K562 (cell line): ENCODE results near the gene RBM27. TPM values are rescaled to one million over a fixed set of nuclear protein-coding genes. Genes with fewer than 3 reads are reported as not detected.

Experiments used
- ATAC-seq: fragments of 200-7000 bp; cut with Tn5 transposase; 3 replicates; pipeline ENCODE4 v1.9.1; 2020; ENCODE audit warnings: moderate library complexity
- BruUV-seq: library from RNA; stranded (reverse); fragments of 400-500 nt; replicated peaks from 2 replicates; lab custom pipeline; 2021; lab: Mats Ljungman, UMichigan
- CTCF ChIA-PET: fragments of 300-600 bp; formaldehyde crosslinking; extraction: SDS; loops from one replicate; lab custom pipeline; 2021; ENCODE audit warnings: low intra/inter-chr PET ratio; lab: Yijun Ruan, JAX
- POLR2A ChIA-PET: fragments of 300-600, 350-650 bp; sonication (Branson Sonifier 250); formaldehyde crosslinking; extraction: SDS; loops from one replicate; lab custom pipeline; 2021; ENCODE audit warnings: antibody characterized with exemption, inconsistent platforms; lab: Yijun Ruan, JAX
- DNase-seq, 4 experiments: peaks; one replicate each; pipeline versions ENCODE4 v3.0.0 to v3.0.0-alpha.2; 2011 to 2018; ENCODE audit warnings: low spot score in 3 of 4, mixed read lengths in 3 of 4; ENCODE audit errors: extremely low read depth in 1 of 4
- FAIRE-seq: peaks from 2 replicates; lab custom pipeline; 2011; peaks lifted over from hg19 to GRCh38; lab: Jason Lieb, UNC
- H2AFZ ChIP-seq: 2 replicates; pipeline ENCODE4 v1.6.0; 2011; ENCODE audit warnings: low read depth, low read length, control low read depth, inconsistent platforms
- H3K27ac ChIP-seq: fragments of 200-600 bp; 3 replicates; pipeline ENCODE4 v1.8.0; 2011; ENCODE audit warnings: low read depth, mild to moderate bottlenecking, control low read depth, inconsistent platforms, low read length, moderate library complexity, mixed read lengths; ENCODE audit errors: extremely low read depth
- H3K27me3 ChIP-seq, 2 experiments: fragments of 300-600 bp in 1 of 2; 2 replicates in 1 of 2; 3 replicates in 1 of 2; pipeline versions ENCODE4 v1.6.0 to v1.8.0; 2011; ENCODE audit warnings: inconsistent platforms in 2 of 2, low read length in 2 of 2, mild to moderate bottlenecking in 1 of 2, mixed read lengths in 1 of 2, moderate library complexity in 1 of 2; ENCODE audit not compliant: control insufficient read depth in 2 of 2, insufficient read depth in 2 of 2
- H3K36me3 ChIP-seq: fragments of 300-600 bp; 3 replicates; pipeline ENCODE4 v1.8.0; 2011; ENCODE audit warnings: mild to moderate bottlenecking, low read length, inconsistent platforms; ENCODE audit not compliant: control insufficient read depth, insufficient read depth
- H3K4me1 ChIP-seq, 2 experiments: fragments of 200-600 bp in 1 of 2; replicated peaks in 1 of 2; 2 replicates in 1 of 2; 3 replicates in 1 of 2; pipeline versions ENCODE4 v1.5.1 to v1.8.0; 2011; ENCODE audit warnings: inconsistent platforms in 2 of 2, low read length in 2 of 2, mild to moderate bottlenecking in 1 of 2, mixed read lengths in 1 of 2, moderate library complexity in 1 of 2; ENCODE audit not compliant: control insufficient read depth in 2 of 2, insufficient read depth in 2 of 2
- H3K4me2 ChIP-seq: 2 replicates; pipeline ENCODE4 v1.6.1; 2011; ENCODE audit warnings: low read length, control low read depth, inconsistent platforms, mixed read lengths; ENCODE audit not compliant: insufficient read depth
- H3K4me3 ChIP-seq: fragments of 200-600 bp; sonication (generic), shearing (Covaris generic); 2 replicates; pipeline ENCODE4 v1.5.1; 2016; ENCODE audit warnings: control low read depth, inconsistent platforms
- H3K79me2 ChIP-seq: fragments of 200-600 bp; 3 replicates; pipeline ENCODE4 v1.8.0; 2011; ENCODE audit warnings: low read length, inconsistent platforms; ENCODE audit not compliant: control insufficient read depth, insufficient read depth
- H3K9ac ChIP-seq, 2 experiments: 2 replicates each; pipeline versions ENCODE4 v1.6.0 to v1.6.1; 2011; ENCODE audit warnings: low read depth in 2 of 2, low read length in 2 of 2, control low read depth in 1 of 2, inconsistent platforms in 1 of 2, mild to moderate bottlenecking in 1 of 2, mixed read lengths in 1 of 2; ENCODE audit not compliant: insufficient read depth in 1 of 2
- H3K9me1 ChIP-seq: one replicate; pipeline ENCODE4 v1.6.0; 2011; ENCODE audit warnings: inconsistent platforms, mild to moderate bottlenecking, low read length, moderate library complexity; ENCODE audit not compliant: control insufficient read depth, insufficient read depth
- H3K9me3 ChIP-seq: replicated peaks from 2 replicates; pipeline ENCODE4 v1.5.1; 2011; ENCODE audit warnings: low read depth, low read length, inconsistent platforms; ENCODE audit not compliant: control insufficient read depth, insufficient read depth
- H4K20me1 ChIP-seq: replicated peaks from 2 replicates; pipeline ENCODE4 v1.6.1; 2011; ENCODE audit warnings: low read length, inconsistent platforms, mixed read lengths; ENCODE audit not compliant: control insufficient read depth, insufficient read depth
- CCAR2 ChIP-seq: fragments of 200-400 bp; formaldehyde crosslinking; IDR thresholded peaks from 2 replicates; pipeline ENCODE4 v1.6.1; 2017; ENCODE audit warnings: mild to moderate bottlenecking, low read depth, low read length
- HMG20B ChIP-seq: fragments of 250-450 bp; sonication (Bioruptor Pico); IDR thresholded peaks from 2 replicates; pipeline ENCODE4 v1.5.0; 2021; ENCODE audit warnings: mild to moderate bottlenecking
- NCOA6 ChIP-seq: fragments of 450-650 bp; IDR thresholded peaks from 2 replicates; pipeline ENCODE4 v1.6.1; 2017; ENCODE audit warnings: mild to moderate bottlenecking
- RB1 ChIP-seq: fragments of 450-650 bp; IDR thresholded peaks from 2 replicates; pipeline ENCODE4 v1.6.1; 2017; ENCODE audit warnings: low read depth, mild to moderate bottlenecking
- RBBP5 ChIP-seq: fragments of 200-600 bp; sonication (generic); IDR thresholded peaks from 2 replicates; pipeline ENCODE4 v1.6.1; 2012; ENCODE audit warnings: borderline replicate concordance, mild to moderate bottlenecking, low read length, control low read depth, inconsistent platforms; ENCODE audit not compliant: insufficient read depth, poor library complexity, severe bottlenecking
- TCF3 ChIP-seq: sonication (generic); formaldehyde crosslinking; IDR thresholded peaks from 2 replicates; pipeline ENCODE4 v1.4.0; 2020; ENCODE audit warnings: mild to moderate bottlenecking, missing genetic modification reagents
- USF2 ChIP-seq: sonication (generic); formaldehyde crosslinking; IDR thresholded peaks from 2 replicates; pipeline ENCODE4 v1.5.0; 2020; ENCODE audit warnings: missing genetic modification reagents
- ZBTB26 ChIP-seq: fragments of 450-650 bp; formaldehyde crosslinking; IDR thresholded peaks from 2 replicates; pipeline ENCODE4 v1.4.0; 2022; ENCODE audit warnings: missing genetic modification characterization
- ZNF354B ChIP-seq: fragments of 250-450 bp; sonication (Bioruptor Pico); IDR thresholded peaks from 2 replicates; pipeline ENCODE4 v1.4.0; 2020
- ZNF668 ChIP-seq: fragments of 250-450 bp; sonication (Bioruptor Pico); IDR thresholded peaks from 2 replicates; pipeline ENCODE4 v1.8.0; 2022; ENCODE audit warnings: mild to moderate bottlenecking, inconsistent platforms
- WGBS: fragments of 100-300 bp; shearing (Covaris generic); methylation state at CpG from one replicate; pipeline ENCODE4 v1.1.6; 2016; ENCODE audit warnings: low coverage, mixed read lengths; ENCODE audit not compliant: insufficient coverage; ENCODE audit errors: missing lambda C conversion rate; 5-methylcytosine and 5-hydroxymethylcytosine counted together
- in situ Hi-C: fragments of 300-500 bp; cut with MboI; formaldehyde crosslinking; loops from 4 replicates; pipeline ENCODE4 v1.15.0; 2018; ENCODE audit warnings: inconsistent platforms, mixed read lengths
- intact Hi-C: fragments of 100-400 bp; cut with micrococcal nuclease; formaldehyde crosslinking; loops from 2 replicates; pipeline ENCODE4 v1.14.2; 2022
- polyA plus RNA-seq, 8 experiments: library from polyadenylated mRNA; depleted of rRNA in 4 of 8; stranded (reverse) in 5 of 8; unstranded in 3 of 8; fragments of >200 nt; fragmentation: Nextera tagmentation in 2 of 8; fragmentation: Illumina TruSeq in 1 of 8; extraction: Ambion mirVana in 2 of 8; extraction: Trizol in 1 of 8; gene quantifications; 2 replicates each; pipeline versions ENCODE4 v1.2.1 to v1.2.3, GENCODE V29; 2011 to 2014; ENCODE audit warnings: inconsistent platforms in 1 of 8, missing spikeins in 1 of 8
- total RNA-seq, 7 experiments: library from RNA; depleted of rRNA in 6 of 7; stranded (reverse); fragments of >200 nt in 6 of 7; fragmentation: Illumina TruSeq in 2 of 7; extraction: Trizol in 2 of 7; gene quantifications; 2 replicates each; pipeline versions ENCODE4 v1.2.1 to v1.2.3, GENCODE V29; 2011 to 2021; ENCODE audit warnings: low replicate concordance in 1 of 7
- TF ChIP-seq, protein P1 (sequence below): fragments of 250-450 bp; sonication (Bioruptor Pico); IDR thresholded peaks from 2 replicates; pipeline ENCODE4 v1.4.0; 2020; ENCODE audit warnings: borderline replicate concordance

RBM27 gene
- total and polyA plus RNA-seq, 9 of the 15 experiments (the other 6 are each of a cell fraction or from before 2014, with no cell fraction given) = 5.3 to 45.4 (median 29.1) TPM

DNA sequence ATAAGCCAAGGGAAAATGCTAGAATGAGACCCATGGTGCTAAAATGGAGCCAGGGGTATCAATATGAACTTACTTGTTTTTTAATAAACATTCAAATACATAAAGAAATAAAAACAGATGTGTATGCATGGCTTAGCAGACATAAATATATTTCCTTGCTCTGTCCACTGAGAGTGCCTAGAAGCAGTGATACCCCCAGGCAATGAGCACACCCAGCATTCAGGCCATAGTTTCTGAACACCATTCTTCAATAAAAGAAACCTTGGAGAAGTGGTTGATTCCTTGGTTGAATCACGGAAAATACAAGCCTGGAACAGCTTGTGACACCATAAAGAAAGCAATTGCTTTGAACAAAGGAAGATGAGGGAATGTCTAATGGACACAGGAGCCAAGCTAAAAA lies 37.5 kb upstream of the RBM27 start:
- Histone ChIP-seq H3K9ac (no peak overlapping the region), H3K9me1 (no peaks in the 10 kb centered on the region), H2AFZ (no peak overlapping the region), H3K79me2 (peaks cover 30% of the 10 kb centered on the region), H3K36me3 (peaks cover 91% of the 10 kb centered on the region), H3K27ac (no peak overlapping the region), H3K27me3 (no peaks in the 10 kb centered on the region), H4K20me1 (no peaks in the 10 kb centered on the region)
- intact Hi-C loops = loop anchor here (5.0 to 10.0 kb wide), 3 partner anchors 39 to 259 kb away; no protein-coding TSS in a partner anchor
- POLR2A ChIA-PET = interaction anchor here (0.6 to 2.1 kb wide), 4 partner anchors 7 to 30 kb away, joined by 3 to 5 read pairs (median 3); no protein-coding TSS in a partner anchor
- FAIRE-seq (no peak), ATAC-seq (no peak)
- no TSS peak for BruUV-seq
- CTCF ChIA-PET = no interaction called here
- 89% methylated on average over 1 of the region's 1 CpG for WGBS
- no peak for TF ChIP-seq USF2
- no peak for TF ChIP-seq HMG20B (CRISPR knock-in tag)
- TF ChIP-seq ZNF354B (CRISPR knock-in tag) = no peak
- TF ChIP-seq, all 486 proteins: peak for 0
- no peak for DNase-seq
- Histone ChIP-seq H3K4me1 (no peaks in the 10 kb centered on the region), H3K9me3 (no peaks in the 10 kb centered on the region), H3K4me3 (no peak overlapping the region), H3K4me2 (no peak overlapping the region)
- in situ Hi-C loops = no loop called here

DNA sequence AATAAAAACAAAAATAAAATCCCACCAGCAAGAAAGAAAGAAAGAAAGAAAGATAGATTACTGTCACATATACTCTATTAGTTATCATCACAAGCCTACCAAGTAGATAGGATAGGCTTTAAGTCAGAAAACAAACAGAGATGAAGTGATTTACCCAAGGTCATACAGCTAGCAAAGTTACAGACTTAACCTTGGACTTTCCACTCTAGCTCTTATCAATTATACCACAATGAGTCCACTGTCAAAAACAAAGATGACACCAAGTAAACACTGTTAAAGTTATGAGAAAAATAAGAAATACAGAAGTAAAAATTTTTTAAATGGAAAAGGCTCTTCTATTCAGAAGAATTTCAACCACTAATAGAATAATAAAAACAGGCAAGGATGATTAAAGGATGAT lies 34.3 kb upstream of the RBM27 start:
- CTCF ChIA-PET = no interaction called here
- peaks cover 41% of the 10 kb centered on the region for H3K79me2 ChIP-seq
- H3K4me2 ChIP-seq = no peak overlapping the region
- H3K27ac ChIP-seq = no peak overlapping the region
- no peak overlapping the region for H2AFZ ChIP-seq
- ATAC-seq = no peak
- no peaks in the 10 kb centered on the region for H3K4me1 ChIP-seq
- BruUV-seq = no TSS peak
- DNase-seq = no peak
- POLR2A ChIA-PET = no interaction called here
- H4K20me1 ChIP-seq = no peaks in the 10 kb centered on the region
- H3K9me1 ChIP-seq = no peaks in the 10 kb centered on the region
- no peak overlapping the region for H3K4me3 ChIP-seq
- FAIRE-seq = no peak
- in situ Hi-C loops (no loop called here), intact Hi-C loops (loop anchor here (5.0 to 10.0 kb wide), 3 partner anchors 42 to 256 kb away; no protein-coding TSS in a partner anchor)
- TF ChIP-seq ZNF668 (CRISPR knock-in tag) (no peak), CCAR2 (no peak), TCF3 (CRISPR knock-in tag) (no peak), ZBTB26 (no peak), RB1 (no peak), RBBP5 (no peak), NCOA6 (no peak)
- TF ChIP-seq, protein P1, sequence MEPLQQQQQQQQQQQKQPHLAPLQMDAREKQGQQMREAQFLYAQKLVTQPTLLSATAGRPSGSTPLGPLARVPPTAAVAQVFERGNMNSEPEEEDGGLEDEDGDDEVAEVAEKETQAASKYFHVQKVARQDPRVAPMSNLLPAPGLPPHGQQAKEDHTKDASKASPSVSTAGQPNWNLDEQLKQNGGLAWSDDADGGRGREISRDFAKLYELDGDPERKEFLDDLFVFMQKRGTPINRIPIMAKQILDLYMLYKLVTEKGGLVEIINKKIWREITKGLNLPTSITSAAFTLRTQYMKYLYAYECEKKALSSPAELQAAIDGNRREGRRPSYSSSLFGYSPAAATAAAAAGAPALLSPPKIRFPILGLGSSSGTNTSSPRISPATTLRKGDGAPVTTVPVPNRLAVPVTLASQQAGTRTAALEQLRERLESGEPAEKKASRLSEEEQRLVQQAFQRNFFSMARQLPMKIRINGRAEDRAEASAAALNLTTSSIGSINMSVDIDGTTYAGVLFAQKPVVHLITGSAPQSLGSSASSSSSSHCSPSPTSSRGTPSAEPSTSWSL (CRISPR knock-in tag) = no peak
- H3K9me3 ChIP-seq = no peaks in the 10 kb centered on the region
- H3K9ac ChIP-seq = no peak overlapping the region
- H3K27me3 ChIP-seq = no peaks in the 10 kb centered on the region
- peaks cover 86% of the 10 kb centered on the region for H3K36me3 ChIP-seq
